C4-2B (cell line): ENCODE measurements around the gene IGFL2.

Experiments used
- H3K27ac ChIP-seq: fragments of 450-650 bp; 2 replicates; pipeline ENCODE4 v1.5.1; 2017
- CTCF ChIP-seq: fragments of 450-650 bp; conservative IDR thresholded peaks from 2 replicates; pipeline ENCODE4 v1.5.1; 2017; ENCODE audit warnings: mild to moderate bottlenecking
- ZFX ChIP-seq: fragments of 450-650 bp; IDR thresholded peaks from 2 replicates; pipeline ENCODE4 v1.6.1; 2017

IGFL2 gene

GRCh38 chr19:46162731-46163130, 14.7 kb downstream of the IGFL2 start:
- no peak for TF ChIP-seq CTCF
- TF ChIP-seq ZFX = no peak
- no peak overlapping the region for H3K27ac ChIP-seq

GRCh38 chr19:46173886-46174480, 25.9 kb downstream of the IGFL2 start:
- TF ChIP-seq ZFX (no peak), CTCF (no peak)
- H3K27ac ChIP-seq = no peak overlapping the region

GRCh38 chr19:46176116-46176860, 28.2 kb downstream of the IGFL2 start:
- H3K27ac ChIP-seq = no peak overlapping the region
- TF ChIP-seq ZFX (no peak), CTCF (no peak)

GRCh38 chr19:46179076-46179759, 31.2 kb downstream of the IGFL2 start:
- no peak for TF ChIP-seq CTCF
- no peak for TF ChIP-seq ZFX

GRCh38 chr19:46180701-46181387, 32.8 kb downstream of the IGFL2 start:
- TF ChIP-seq ZFX (no peak), CTCF (no peak)
- H3K27ac ChIP-seq = no peak overlapping the region

More at GRCh38 chr19:46179076-46179759, 31.2 kb downstream of the IGFL2 start:
- H3K27ac ChIP-seq = no peak overlapping the region

GRCh38 chr19:46181388-46181779, 33.3 kb downstream of the IGFL2 start:
- TF ChIP-seq ZFX (no peak), CTCF (no peak)
- H3K27ac ChIP-seq = no peak overlapping the region
